Breast epithelium (tissue), 3 donors: ENCODE results near the gene SYNGR3.

Source experiments
- POLR2A ChIP-seq: fragments of 450-650 bp; IDR thresholded peaks from one replicate; pipeline ENCODE4 v1.6.1; 2016; ENCODE audit warnings: antibody characterized with exemption, mild to moderate bottlenecking, moderate library complexity
- POLR2AphosphoS5 ChIP-seq, 3 donors: sonication (generic); formaldehyde crosslinking; IDR thresholded peaks; one replicate each; pipeline ENCODE4 v1.6.1; 2017; ENCODE audit warnings: antibody characterized with exemption in 3 of 3

- no peak for TF ChIP-seq POLR2A
- no peak for TF ChIP-seq POLR2AphosphoS5 (IDR thresholded peaks at IDR 0.05)
Measured at GRCh38 chr16:1947369-1947670, 42.5 kb upstream of the SYNGR3 start.
